ENCODE measurements around the gene PARD3B.

PARD3B gene

DNA sequence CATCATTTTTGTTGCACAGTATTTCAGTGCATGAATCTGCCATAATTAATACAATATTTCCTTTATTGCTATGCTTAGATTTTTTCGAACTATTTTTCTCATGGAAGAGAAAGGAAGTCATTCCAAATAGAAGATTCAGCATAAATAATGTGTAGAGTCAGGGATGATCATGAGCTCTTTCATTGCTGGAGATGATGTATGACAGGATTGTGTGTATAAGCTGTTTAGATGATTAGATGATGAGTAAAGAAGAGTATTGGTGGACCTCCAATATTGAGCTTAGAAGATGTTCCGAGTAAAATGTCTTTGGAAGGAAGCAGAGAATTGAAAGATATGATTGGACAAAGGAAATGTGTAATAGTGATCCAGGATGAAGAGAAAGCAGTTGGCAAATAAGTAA is 364.5 kb downstream of the PARD3B start:
- Histone ChIP-seq H3K27ac (ENCODE audit: low read depth, low read length) (no peak overlapping the region), H3K4me2 (ENCODE audit: low read depth, low read length, poor library complexity, severe bottlenecking) (no peak overlapping the region), H3K27me3 (ENCODE audit: low read length) (no peaks in the 10 kb centered on the region), H2AFZ (ENCODE audit: low read depth, low read length, severe bottlenecking) (no peak overlapping the region), H3K9me2 (replicated peaks; ENCODE audit: insufficient read depth, low read length) (no peaks in the 10 kb centered on the region), H3K36me3 (ENCODE audit: low read length) (no peaks in the 10 kb centered on the region), H3F3A (ENCODE audit: insufficient read depth) (no peaks in the 10 kb centered on the region), H4K20me1 (ENCODE audit: low read depth, low read length) (no peaks in the 10 kb centered on the region), H3K9me3 (ENCODE audit: insufficient read depth, low read length) (no peaks in the 10 kb centered on the region), H3K9ac (ENCODE audit: low read length) (no peak overlapping the region), H3K79me2 (ENCODE audit: insufficient read depth, low read length) (no peaks in the 10 kb centered on the region), H3K4me3 (ENCODE audit: insufficient read depth, low read length, poor library complexity, severe bottlenecking) (no peak overlapping the region)
- TF ChIP-seq EZH2phosphoT487 (conservative IDR thresholded peaks at IDR 0.05; ENCODE audit: low read length) (no peak), CTCF (IDR thresholded peaks at IDR 0.05; ENCODE audit: insufficient read depth, low read length, poor library complexity, severe bottlenecking) (no peak)

DNA sequence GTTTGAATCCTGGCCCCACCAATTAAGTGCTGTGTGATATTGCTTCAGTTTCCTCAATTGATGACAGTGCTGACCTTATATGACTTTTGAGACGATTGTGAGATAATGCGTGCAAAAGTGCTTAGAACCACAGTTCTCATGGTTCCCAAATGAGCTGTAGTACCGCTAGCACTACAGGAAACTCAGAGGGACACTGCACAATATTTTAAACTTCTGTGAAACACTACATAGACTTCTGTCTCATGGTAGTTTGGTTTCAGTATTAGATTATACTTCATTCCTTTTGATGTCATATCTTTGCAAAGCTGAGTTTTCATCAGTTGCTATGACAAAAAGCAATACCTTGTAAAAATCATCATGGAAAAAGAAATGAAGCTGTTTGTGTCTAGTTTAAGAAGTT is 368.0 kb downstream of the PARD3B start:
- no peaks in the 10 kb centered on the region for H3K9me2 ChIP-seq (replicated peaks; ENCODE audit: insufficient read depth, low read length)
- H3K27me3 ChIP-seq (ENCODE audit: low read length), result no peaks in the 10 kb centered on the region
- no peak overlapping the region for H3K4me3 ChIP-seq (ENCODE audit: insufficient read depth, low read length, poor library complexity, severe bottlenecking)
- H3K36me3 ChIP-seq (ENCODE audit: low read length), result no peaks in the 10 kb centered on the region
- no peak overlapping the region for H3K9ac ChIP-seq (ENCODE audit: low read length)
- no peaks in the 10 kb centered on the region for H3K79me2 ChIP-seq (ENCODE audit: insufficient read depth, low read length)
- H2AFZ ChIP-seq (ENCODE audit: low read depth, low read length, severe bottlenecking), result no peak overlapping the region
- no peaks in the 10 kb centered on the region for H4K20me1 ChIP-seq (ENCODE audit: low read depth, low read length)
- H3F3A ChIP-seq (ENCODE audit: insufficient read depth), result no peaks in the 10 kb centered on the region
- no peaks in the 10 kb centered on the region for H3K9me3 ChIP-seq (ENCODE audit: insufficient read depth, low read length)
- no peak overlapping the region for H3K4me2 ChIP-seq (ENCODE audit: low read depth, low read length, poor library complexity, severe bottlenecking)
- TF ChIP-seq EZH2phosphoT487 (conservative IDR thresholded peaks at IDR 0.05; ENCODE audit: low read length) (no peak), CTCF (IDR thresholded peaks at IDR 0.05; ENCODE audit: insufficient read depth, low read length, poor library complexity, severe bottlenecking) (no peak)
- no peak overlapping the region for H3K27ac ChIP-seq (ENCODE audit: low read depth, low read length)

DNA sequence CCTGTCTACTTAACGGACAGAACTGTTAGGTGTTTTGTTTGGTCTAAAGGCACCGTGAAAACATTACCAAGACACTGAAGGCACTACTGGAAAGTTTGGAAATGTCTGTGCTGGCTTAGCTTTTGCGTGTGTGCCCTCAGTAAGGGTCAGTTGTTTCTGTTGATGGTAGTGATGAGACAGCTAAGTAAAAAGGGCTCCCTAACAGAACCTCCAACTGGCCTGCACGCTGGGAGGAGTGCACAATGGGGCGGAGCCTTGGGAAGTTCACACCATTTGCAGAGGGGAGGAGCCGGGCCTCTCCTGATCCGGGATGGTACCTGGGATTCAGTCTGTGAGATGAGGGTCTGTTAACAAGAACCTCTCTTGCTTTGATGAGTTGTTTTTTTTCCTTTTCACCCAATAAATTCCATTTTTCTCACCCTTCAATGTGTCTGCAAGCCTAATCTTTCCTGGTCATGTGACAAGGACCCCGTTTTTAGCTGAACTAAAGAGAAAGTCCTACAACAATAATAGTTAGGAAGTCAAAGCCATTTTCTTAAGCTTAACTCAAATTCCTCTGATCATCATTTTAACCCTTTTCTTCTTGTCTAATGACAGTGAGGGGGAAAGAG is 368.7 kb downstream of the PARD3B start:
- H3K79me2 ChIP-seq (ENCODE audit: insufficient read depth, low read length), result no peaks in the 10 kb centered on the region
- no peak overlapping the region for H3K4me3 ChIP-seq (ENCODE audit: insufficient read depth, low read length, poor library complexity, severe bottlenecking)
- H4K20me1 ChIP-seq (ENCODE audit: low read depth, low read length), result no peaks in the 10 kb centered on the region
- no peaks in the 10 kb centered on the region for H3K27me3 ChIP-seq (ENCODE audit: low read length)
- no peaks in the 10 kb centered on the region for H3K9me2 ChIP-seq (replicated peaks; ENCODE audit: insufficient read depth, low read length)
- H2AFZ ChIP-seq (ENCODE audit: low read depth, low read length, severe bottlenecking), result no peak overlapping the region
- H3K9me3 ChIP-seq (ENCODE audit: insufficient read depth, low read length), result no peaks in the 10 kb centered on the region
- no peak overlapping the region for H3K27ac ChIP-seq (ENCODE audit: low read depth, low read length)
- H3K9ac ChIP-seq (ENCODE audit: low read length), result no peak overlapping the region
- no peaks in the 10 kb centered on the region for H3K36me3 ChIP-seq (ENCODE audit: low read length)
- no peak overlapping the region for H3K4me2 ChIP-seq (ENCODE audit: low read depth, low read length, poor library complexity, severe bottlenecking)
- H3F3A ChIP-seq (ENCODE audit: insufficient read depth), result no peaks in the 10 kb centered on the region
- TF ChIP-seq EZH2phosphoT487 (conservative IDR thresholded peaks at IDR 0.05; ENCODE audit: low read length) (no peak), CTCF (IDR thresholded peaks at IDR 0.05; ENCODE audit: insufficient read depth, low read length, poor library complexity, severe bottlenecking) (no peak)

Data from SU-DHL-6 (cell line).